Lung (tissue), 12 donors: Measurements from ENCODE around the gene NCOA3. TPM values are rescaled to one million over a fixed set of nuclear protein-coding genes. Genes with fewer than 3 reads are reported as not detected.
"Not testable (repeated sequence)": the region's sequence is repeated elsewhere in the genome, so short reads cannot be mapped to it uniquely, and the experiment has no call there.

ENCODE experiments used
- ATAC-seq: fragments of 200-7000 bp; cut with Tn5 transposase; one replicate; pipeline ENCODE4 v1.9.1; 2020; ENCODE audit warnings: moderate number of reproducible peaks; ENCODE audit not compliant: insufficient read depth, low FRiP score
- DNase-seq, 3 donors: peaks; one replicate each; pipeline ENCODE4 v3.0.0-alpha.2; 2013 to 2017
- H3K27ac ChIP-seq, 2 donors: one replicate each; pipeline ENCODE4 v1.5.1; 2013; ENCODE audit warnings: mild to moderate bottlenecking in 2 of 2, moderate library complexity in 2 of 2, control low read depth in 1 of 2, inconsistent platforms in 1 of 2, low read depth in 1 of 2, low read length in 1 of 2
- H3K27me3 ChIP-seq, 3 donors: one replicate each; pipeline ENCODE4 v1.5.1; 2013; ENCODE audit warnings: low read length in 2 of 3; ENCODE audit not compliant: control insufficient read depth in 3 of 3, insufficient read depth in 3 of 3
- H3K36me3 ChIP-seq, 4 donors: one replicate each; pipeline ENCODE4 v1.5.1; 2013; ENCODE audit warnings: low read length in 4 of 4, mild to moderate bottlenecking in 1 of 4, moderate library complexity in 1 of 4; ENCODE audit not compliant: control insufficient read depth in 4 of 4, insufficient read depth in 4 of 4
- H3K4me1 ChIP-seq, 5 donors: one replicate each; pipeline ENCODE4 v1.5.1; 2013; ENCODE audit warnings: low read length in 5 of 5, mild to moderate bottlenecking in 2 of 5, moderate library complexity in 1 of 5; ENCODE audit not compliant: control insufficient read depth in 5 of 5, insufficient read depth in 5 of 5
- H3K4me3 ChIP-seq: one replicate; pipeline ENCODE4 v1.5.1; 2013; ENCODE audit warnings: mild to moderate bottlenecking, control low read depth, moderate library complexity
- H3K9ac ChIP-seq, 2 donors: one replicate each; pipeline ENCODE4 v1.5.1; 2013; ENCODE audit warnings: low read length in 2 of 2, control low read depth in 1 of 2; ENCODE audit not compliant: insufficient read depth in 1 of 2
- H3K9me3 ChIP-seq, 4 donors: one replicate each; pipeline ENCODE4 v1.5.1; 2013; ENCODE audit warnings: low read length in 3 of 4, mild to moderate bottlenecking in 1 of 4, moderate library complexity in 1 of 4; ENCODE audit not compliant: control insufficient read depth in 4 of 4, insufficient read depth in 3 of 4
- CTCF ChIP-seq: IDR thresholded peaks from 2 replicates; pipeline ENCODE4 v1.5.1; 2012; ENCODE audit warnings: mild to moderate bottlenecking; ENCODE audit errors: control extremely low read depth, extremely low read depth
- WGBS, 2 donors: extraction: QIAGEN DNeasy Blood & Tissue Kit; methylation state at CpG; one replicate each; pipeline ENCODE4 v1.1.7; 2013; 5-methylcytosine and 5-hydroxymethylcytosine counted together
- polyA plus RNA-seq, 2 donors: library from polyadenylated mRNA; stranded (reverse); fragments of 200-250 nt; gene quantifications; one replicate each; pipeline ENCODE4 v1.2.1, GENCODE V29; 2013
- total RNA-seq, 2 donors: library from RNA; depleted of rRNA in 1 of 2; stranded (reverse); fragments of >200 nt in 1 of 2; gene quantifications; one replicate each; pipeline ENCODE4 v1.2.1, GENCODE V29; 2014 to 2021
- donor health status: control.
- donor health status: control.
- donor health status: Bipolar disorder and iron deficiency.
- donor health status: healthy.
- donor health status: DM: yes; HTN: yes; CAD: no.

Gene NCOA3
- total and polyA plus RNA-seq, 4 donors = 5.5 to 69.4 (median 22.6) TPM

GRCh38 chr20:47461120-47461685 lies 40.5 kb upstream of the NCOA3 start:
- Histone ChIP-seq H3K4me1 (peaks cover 2 to 11% (median 7%) of the 10 kb centered on the region in 5 donors), H3K4me3 (no peak overlapping the region), H3K27ac (no peak overlapping the region), H3K36me3 (no peaks in the 10 kb centered on the region), H3K9ac (no peak overlapping the region), H3K9me3 (no peaks in the 10 kb centered on the region), H3K27me3 (no peaks in the 10 kb centered on the region)
- DNase-seq (no peak), ATAC-seq (no peak)
- 90% methylated on average over 5 of the region's 5 CpGs for WGBS, 2 donors
- no peak for TF ChIP-seq CTCF

DNA sequence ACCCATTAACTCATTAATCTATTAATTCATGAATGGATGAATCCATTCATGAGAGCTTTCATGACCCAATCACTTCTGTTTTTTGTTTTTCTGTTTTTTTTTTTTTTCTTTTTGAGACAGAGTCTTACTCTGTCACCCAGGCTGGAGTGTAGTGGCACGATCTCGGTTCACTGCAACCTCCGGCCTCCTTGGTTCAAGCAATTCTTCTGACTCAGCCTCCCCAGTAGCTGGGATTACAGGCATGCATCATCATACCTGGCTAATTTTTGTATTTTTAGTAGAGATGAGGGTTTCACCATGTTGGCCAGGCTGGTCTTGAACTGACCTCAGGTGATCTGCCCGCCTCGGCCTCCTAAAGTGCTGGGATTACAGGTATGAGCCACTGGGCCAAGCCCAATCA lies 39.8 kb upstream of the NCOA3 start:
- H3K4me3 ChIP-seq, H3K27ac ChIP-seq, H3K27me3 ChIP-seq, H3K9me3 ChIP-seq, DNase-seq, ATAC-seq, H3K36me3 ChIP-seq, H3K9ac ChIP-seq: not testable (repeated sequence)
- 93 to 96% methylated on average over 5 of the region's 5 CpGs for WGBS, 2 donors
- peaks cover 2 to 11% (median 7%) of the 10 kb centered on the region in 5 donors for H3K4me1 ChIP-seq

- Histone ChIP-seq H3K27ac (peak overlapping the region; percentile 58 to 65), H3K9me3 (no peaks in the 10 kb centered on the region), H3K4me1 (peaks cover 2 to 13% (median 9%) of the 10 kb centered on the region in 5 donors), H3K9ac (no peak overlapping the region), H3K27me3 (no peaks in the 10 kb centered on the region), H3K36me3 (no peaks in the 10 kb centered on the region), H3K4me3 (no peak overlapping the region)
- TF ChIP-seq CTCF = no peak
- ATAC-seq (peak; percentile 89), DNase-seq (peak; percentile 79 to 95 (median 90))
- 42 to 55% methylated on average over 11 of the region's 11 CpGs for WGBS, 2 donors
Observed at GRCh38 chr20:47464380-47465101, 37.1 kb upstream of the NCOA3 start.

- TF ChIP-seq CTCF = no peak
- DNase-seq = no peak
- WGBS, 2 donors = 97% methylated on average over 16 of the region's 16 CpGs
Observed at GRCh38 chr20:47465335-47466090, 36.2 kb upstream of the NCOA3 start.

More at GRCh38 chr20:47465335-47466090, 36.2 kb upstream of the NCOA3 start:
- Histone ChIP-seq H3K9ac (no peak overlapping the region), H3K36me3 (no peaks in the 10 kb centered on the region), H3K9me3 (no peaks in the 10 kb centered on the region), H3K27me3 (no peaks in the 10 kb centered on the region), H3K4me3 (no peak overlapping the region), H3K27ac (peak overlapping the region; percentile 58 to 60), H3K4me1 (peaks cover 2 to 13% (median 9%) of the 10 kb centered on the region in 5 donors)
- ATAC-seq = no peak
